Uterus (tissue), 2 donors: ENCODE results near the gene PTCH1.

ENCODE experiments used
- POLR2A ChIP-seq, 2 donors: fragments of 450-650 bp; IDR thresholded peaks; one replicate each; pipeline ENCODE4 v1.6.1; 2016; ENCODE audit warnings: antibody characterized with exemption in 2 of 2, mild to moderate bottlenecking in 1 of 2, moderate library complexity in 1 of 2
- TF ChIP-seq, protein P1 (sequence below), 4 experiments: fragments of 200-600 bp in 2 of 4; fragments of 450-650 bp in 2 of 4; sonication (generic) in 2 of 4; IDR thresholded peaks; one replicate each; pipeline ENCODE4 v1.5.1; 2016 to 2019; ENCODE audit warnings: antibody characterized with exemption in 4 of 4, mild to moderate bottlenecking in 2 of 4, moderate library complexity in 1 of 4

DNA sequence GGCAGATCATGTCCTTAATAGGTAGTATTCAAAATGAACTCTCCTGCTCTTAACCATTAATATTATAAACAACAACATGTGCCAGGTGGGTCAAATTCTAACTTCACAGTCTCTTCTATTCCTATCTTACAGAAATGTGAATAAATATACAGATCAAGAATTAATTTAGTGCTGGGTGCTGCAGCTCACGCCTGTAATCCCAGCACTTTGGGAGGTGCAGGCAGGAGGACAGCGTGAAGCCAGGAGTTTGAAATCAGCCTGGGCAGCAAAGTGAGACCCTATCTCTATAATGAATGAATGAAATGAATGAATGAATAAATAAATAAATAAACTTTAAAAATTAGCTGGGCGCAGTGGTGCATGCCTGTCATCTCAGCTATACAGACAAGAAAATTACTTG, 34.1 kb downstream of the PTCH1 start:
- TF ChIP-seq, protein P1, sequence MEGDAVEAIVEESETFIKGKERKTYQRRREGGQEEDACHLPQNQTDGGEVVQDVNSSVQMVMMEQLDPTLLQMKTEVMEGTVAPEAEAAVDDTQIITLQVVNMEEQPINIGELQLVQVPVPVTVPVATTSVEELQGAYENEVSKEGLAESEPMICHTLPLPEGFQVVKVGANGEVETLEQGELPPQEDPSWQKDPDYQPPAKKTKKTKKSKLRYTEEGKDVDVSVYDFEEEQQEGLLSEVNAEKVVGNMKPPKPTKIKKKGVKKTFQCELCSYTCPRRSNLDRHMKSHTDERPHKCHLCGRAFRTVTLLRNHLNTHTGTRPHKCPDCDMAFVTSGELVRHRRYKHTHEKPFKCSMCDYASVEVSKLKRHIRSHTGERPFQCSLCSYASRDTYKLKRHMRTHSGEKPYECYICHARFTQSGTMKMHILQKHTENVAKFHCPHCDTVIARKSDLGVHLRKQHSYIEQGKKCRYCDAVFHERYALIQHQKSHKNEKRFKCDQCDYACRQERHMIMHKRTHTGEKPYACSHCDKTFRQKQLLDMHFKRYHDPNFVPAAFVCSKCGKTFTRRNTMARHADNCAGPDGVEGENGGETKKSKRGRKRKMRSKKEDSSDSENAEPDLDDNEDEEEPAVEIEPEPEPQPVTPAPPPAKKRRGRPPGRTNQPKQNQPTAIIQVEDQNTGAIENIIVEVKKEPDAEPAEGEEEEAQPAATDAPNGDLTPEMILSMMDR (IDR thresholded peaks at IDR 0.05), result no peak
- no peak for TF ChIP-seq POLR2A (IDR thresholded peaks at IDR 0.05)
